K562 (cell line): ENCODE results near the gene CPED1. TPM values are rescaled to one million over a fixed set of nuclear protein-coding genes. Genes with fewer than 3 reads are reported as not detected.

Experiments
- ATAC-seq: fragments of 200-7000 bp; cut with Tn5 transposase; 3 replicates; pipeline ENCODE4 v1.9.1; 2020; ENCODE audit warnings: moderate library complexity
- BruUV-seq: library from RNA; stranded (reverse); fragments of 400-500 nt; replicated peaks from 2 replicates; lab custom pipeline; 2021; lab: Mats Ljungman, UMichigan
- CTCF ChIA-PET: fragments of 300-600 bp; formaldehyde crosslinking; extraction: SDS; loops from one replicate; lab custom pipeline; 2021; ENCODE audit warnings: low intra/inter-chr PET ratio; lab: Yijun Ruan, JAX
- POLR2A ChIA-PET: fragments of 300-600, 350-650 bp; sonication (Branson Sonifier 250); formaldehyde crosslinking; extraction: SDS; loops from one replicate; lab custom pipeline; 2021; ENCODE audit warnings: antibody characterized with exemption, inconsistent platforms; lab: Yijun Ruan, JAX
- DNase-seq, 4 experiments: peaks; one replicate each; pipeline versions ENCODE4 v3.0.0 to v3.0.0-alpha.2; 2011 to 2018; ENCODE audit warnings: low spot score in 3 of 4, mixed read lengths in 3 of 4; ENCODE audit errors: extremely low read depth in 1 of 4
- FAIRE-seq: peaks from 2 replicates; lab custom pipeline; 2011; peaks lifted over from hg19 to GRCh38; lab: Jason Lieb, UNC
- H2AFZ ChIP-seq: 2 replicates; pipeline ENCODE4 v1.6.0; 2011; ENCODE audit warnings: low read depth, low read length, control low read depth, inconsistent platforms
- H3K27ac ChIP-seq: fragments of 200-600 bp; 3 replicates; pipeline ENCODE4 v1.8.0; 2011; ENCODE audit warnings: low read depth, mild to moderate bottlenecking, control low read depth, inconsistent platforms, low read length, moderate library complexity, mixed read lengths; ENCODE audit errors: extremely low read depth
- H3K27me3 ChIP-seq, 2 experiments: fragments of 300-600 bp in 1 of 2; 2 replicates in 1 of 2; 3 replicates in 1 of 2; pipeline versions ENCODE4 v1.6.0 to v1.8.0; 2011; ENCODE audit warnings: inconsistent platforms in 2 of 2, low read length in 2 of 2, mild to moderate bottlenecking in 1 of 2, mixed read lengths in 1 of 2, moderate library complexity in 1 of 2; ENCODE audit not compliant: control insufficient read depth in 2 of 2, insufficient read depth in 2 of 2
- H3K36me3 ChIP-seq: fragments of 300-600 bp; 3 replicates; pipeline ENCODE4 v1.8.0; 2011; ENCODE audit warnings: mild to moderate bottlenecking, low read length, inconsistent platforms; ENCODE audit not compliant: control insufficient read depth, insufficient read depth
- H3K4me1 ChIP-seq, 2 experiments: fragments of 200-600 bp in 1 of 2; replicated peaks in 1 of 2; 2 replicates in 1 of 2; 3 replicates in 1 of 2; pipeline versions ENCODE4 v1.5.1 to v1.8.0; 2011; ENCODE audit warnings: inconsistent platforms in 2 of 2, low read length in 2 of 2, mild to moderate bottlenecking in 1 of 2, mixed read lengths in 1 of 2, moderate library complexity in 1 of 2; ENCODE audit not compliant: control insufficient read depth in 2 of 2, insufficient read depth in 2 of 2
- H3K4me2 ChIP-seq: 2 replicates; pipeline ENCODE4 v1.6.1; 2011; ENCODE audit warnings: low read length, control low read depth, inconsistent platforms, mixed read lengths; ENCODE audit not compliant: insufficient read depth
- H3K4me3 ChIP-seq: fragments of 200-600 bp; sonication (generic), shearing (Covaris generic); 2 replicates; pipeline ENCODE4 v1.5.1; 2016; ENCODE audit warnings: control low read depth, inconsistent platforms
- H3K79me2 ChIP-seq: fragments of 200-600 bp; 3 replicates; pipeline ENCODE4 v1.8.0; 2011; ENCODE audit warnings: low read length, inconsistent platforms; ENCODE audit not compliant: control insufficient read depth, insufficient read depth
- H3K9ac ChIP-seq, 2 experiments: 2 replicates each; pipeline versions ENCODE4 v1.6.0 to v1.6.1; 2011; ENCODE audit warnings: low read depth in 2 of 2, low read length in 2 of 2, control low read depth in 1 of 2, inconsistent platforms in 1 of 2, mild to moderate bottlenecking in 1 of 2, mixed read lengths in 1 of 2; ENCODE audit not compliant: insufficient read depth in 1 of 2
- H3K9me1 ChIP-seq: one replicate; pipeline ENCODE4 v1.6.0; 2011; ENCODE audit warnings: inconsistent platforms, mild to moderate bottlenecking, low read length, moderate library complexity; ENCODE audit not compliant: control insufficient read depth, insufficient read depth
- H3K9me3 ChIP-seq: replicated peaks from 2 replicates; pipeline ENCODE4 v1.5.1; 2011; ENCODE audit warnings: low read depth, low read length, inconsistent platforms; ENCODE audit not compliant: control insufficient read depth, insufficient read depth
- H4K20me1 ChIP-seq: replicated peaks from 2 replicates; pipeline ENCODE4 v1.6.1; 2011; ENCODE audit warnings: low read length, inconsistent platforms, mixed read lengths; ENCODE audit not compliant: control insufficient read depth, insufficient read depth
- AFF1 ChIP-seq, 2 experiments: fragments of 450-650 bp; IDR thresholded peaks; 2 replicates each; pipeline ENCODE4 v1.6.1; 2018; ENCODE audit warnings: mild to moderate bottlenecking in 2 of 2, low read depth in 1 of 2; ENCODE audit not compliant: partially characterized antibody in 2 of 2
- WGBS: fragments of 100-300 bp; shearing (Covaris generic); methylation state at CpG from one replicate; pipeline ENCODE4 v1.1.6; 2016; ENCODE audit warnings: low coverage, mixed read lengths; ENCODE audit not compliant: insufficient coverage; ENCODE audit errors: missing lambda C conversion rate; 5-methylcytosine and 5-hydroxymethylcytosine counted together
- in situ Hi-C: fragments of 300-500 bp; cut with MboI; formaldehyde crosslinking; loops from 4 replicates; pipeline ENCODE4 v1.15.0; 2018; ENCODE audit warnings: inconsistent platforms, mixed read lengths
- intact Hi-C: fragments of 100-400 bp; cut with micrococcal nuclease; formaldehyde crosslinking; loops from 2 replicates; pipeline ENCODE4 v1.14.2; 2022
- polyA plus RNA-seq, 8 experiments: library from polyadenylated mRNA; depleted of rRNA in 4 of 8; stranded (reverse) in 5 of 8; unstranded in 3 of 8; fragments of >200 nt; fragmentation: Nextera tagmentation in 2 of 8; fragmentation: Illumina TruSeq in 1 of 8; extraction: Ambion mirVana in 2 of 8; extraction: Trizol in 1 of 8; gene quantifications; 2 replicates each; pipeline versions ENCODE4 v1.2.1 to v1.2.3, GENCODE V29; 2011 to 2014; ENCODE audit warnings: inconsistent platforms in 1 of 8, missing spikeins in 1 of 8
- total RNA-seq, 7 experiments: library from RNA; depleted of rRNA in 6 of 7; stranded (reverse); fragments of >200 nt in 6 of 7; fragmentation: Illumina TruSeq in 2 of 7; extraction: Trizol in 2 of 7; gene quantifications; 2 replicates each; pipeline versions ENCODE4 v1.2.1 to v1.2.3, GENCODE V29; 2011 to 2021; ENCODE audit warnings: low replicate concordance in 1 of 7

CPED1 gene
- total and polyA plus RNA-seq, 9 of the 15 experiments (the other 6 are each of a cell fraction or from before 2014, with no cell fraction given): 195 to 393 (median 290) TPM

DNA sequence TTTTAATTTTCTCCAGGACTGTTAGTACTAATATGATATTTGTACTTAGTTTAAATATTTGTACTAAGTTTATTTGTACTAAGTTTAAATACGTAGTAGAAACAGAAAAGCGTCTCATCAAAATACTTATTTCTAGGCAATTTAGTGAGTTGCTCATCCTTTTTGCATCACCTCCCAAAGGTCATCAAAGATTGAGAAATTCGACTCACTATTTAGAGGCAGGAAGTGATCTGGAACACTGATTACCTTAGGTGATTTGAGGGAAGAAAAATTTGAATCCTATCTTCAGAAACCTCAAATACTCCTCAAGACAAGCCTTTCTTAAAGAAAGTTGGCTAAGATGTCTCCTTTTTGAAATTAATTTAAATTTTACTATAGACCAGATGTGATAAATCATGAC lies 354.8 kb downstream of the CPED1 start:
- FAIRE-seq (no peak), ATAC-seq (no peak), DNase-seq (no peak)
- H4K20me1 ChIP-seq: no peaks in the 10 kb centered on the region
- H3K4me2 ChIP-seq: no peak overlapping the region
- 59% methylated on average over 3 of the region's 3 CpGs for WGBS
- no peak overlapping the region for H3K27ac ChIP-seq
- no peaks in the 10 kb centered on the region for H3K9me3 ChIP-seq
- H3K36me3 ChIP-seq: peaks cover 4% of the 10 kb centered on the region; the same call in 1 of the 3 replicates
- H3K79me2 ChIP-seq: no peaks in the 10 kb centered on the region
- intact Hi-C loops: no loop called here
- in situ Hi-C loops: no loop called here
- ChIA-PET POLR2A (no interaction called here), CTCF (no interaction called here)
- H2AFZ ChIP-seq: no peak overlapping the region
- no peaks in the 10 kb centered on the region for H3K4me1 ChIP-seq
- no peaks in the 10 kb centered on the region for H3K27me3 ChIP-seq
- no TSS peak for BruUV-seq
- no peak for TF ChIP-seq AFF1 (IDR thresholded peaks at IDR 0.05; ENCODE audit: low read depth in 1 of 2, partially characterized antibody in 2 of 2)
- H3K9me1 ChIP-seq: no peaks in the 10 kb centered on the region
- no peak overlapping the region for H3K9ac ChIP-seq
- no peak overlapping the region for H3K4me3 ChIP-seq
